Heart right ventricle (tissue), 16 donors: ENCODE data around the gene CRB2. TPM values are rescaled to one million over a fixed set of nuclear protein-coding genes. Genes with fewer than 3 reads are reported as not detected.

ENCODE experiments used
- ATAC-seq, 8 donors: fragments of 200-7000 bp; cut with Tn5 transposase; one replicate each; pipeline ENCODE4 v1.9.1; 2020; ENCODE audit warnings: mild to moderate bottlenecking in 8 of 8, moderate library complexity in 8 of 8, moderate number of reproducible peaks in 1 of 8
- DNase-seq, 2 donors: peaks; one replicate each; pipeline ENCODE4 v3.0.0-alpha.2; 2020
- H3K27ac ChIP-seq, 10 donors: fragments of 200-600 bp; sonication (generic) in 2 of 10; one replicate each; pipeline versions ENCODE4 v1.5.0 to v1.8.0; 2020 to 2022; ENCODE audit warnings: mild to moderate bottlenecking in 3 of 10
- H3K27me3 ChIP-seq, 7 donors: fragments of 200-600 bp; one replicate each; pipeline ENCODE4 v1.8.0; 2021 to 2022; ENCODE audit warnings: mild to moderate bottlenecking in 2 of 7
- H3K36me3 ChIP-seq, 9 donors: fragments of 200-600 bp; sonication (generic) in 1 of 9; one replicate each; pipeline versions ENCODE4 v1.5.0 to v1.8.0; 2020 to 2022; ENCODE audit warnings: mild to moderate bottlenecking in 2 of 9
- H3K4me1 ChIP-seq, 9 donors: fragments of 200-600 bp; sonication (generic) in 1 of 9; one replicate each; pipeline versions ENCODE4 v1.5.0 to v1.8.0; 2020 to 2022; ENCODE audit warnings: mild to moderate bottlenecking in 4 of 9
- H3K4me3 ChIP-seq, 10 donors: fragments of 200-600 bp; sonication (generic) in 2 of 10; one replicate each; pipeline versions ENCODE4 v1.5.0 to v1.8.0; 2020 to 2022; ENCODE audit warnings: mild to moderate bottlenecking in 7 of 10, moderate library complexity in 2 of 10
- H3K9me3 ChIP-seq, 11 donors: fragments of 200-600 bp in 10 of 11; sonication (generic) in 2 of 11; one replicate each; pipeline versions ENCODE4 v1.5.0 to v1.8.0; 2013 to 2022; ENCODE audit warnings: mild to moderate bottlenecking in 2 of 11, control low read depth in 1 of 11, moderate library complexity in 1 of 11
- CTCF ChIP-seq, 9 donors: fragments of 200-600 bp; sonication (generic) in 2 of 9; IDR thresholded peaks; one replicate each; pipeline versions ENCODE4 v1.5.0 to v1.8.0; 2021 to 2022; ENCODE audit warnings: antibody characterized with exemption in 9 of 9, mild to moderate bottlenecking in 5 of 9, moderate library complexity in 1 of 9
- WGBS, 2 donors: extraction: QIAGEN DNeasy Blood & Tissue Kit; methylation state at CpG; one replicate each; pipeline ENCODE4 v1.1.7; 2013; ENCODE audit warnings: inconsistent platforms in 1 of 2; 5-methylcytosine and 5-hydroxymethylcytosine counted together
- intact Hi-C, 10 donors: fragments of 100-400 bp; cut with DNase I; formaldehyde crosslinking; loops; one replicate each; pipeline versions ENCODE4 v1.11.1 to v1.14.2; 2022
- polyA plus RNA-seq, 2 donors: library from polyadenylated mRNA; stranded (reverse); fragments of 200-250 nt; gene quantifications; one replicate each; pipeline ENCODE4 v1.2.3, GENCODE V29; 2013
- total RNA-seq, 10 donors: library from RNA; stranded (reverse); fragmentation: NEBNext Ultra II Directional in 3 of 10; extraction: Animal tissue kit (Norgen Biotek cat#: 25700) in 3 of 10; gene quantifications; one replicate each; pipeline versions ENCODE4 v1.2.1 to v1.2.4, GENCODE V29; 2021 to 2023
- donor health status: Arrhythmogenic right ventricular cardiomyopathy.
- donor health status: ischemic (EF 13 %, LVEDD 7.1; RV severe dilation, severe dysfunction).
- donor health status: healthy with polysubstance abuse.
- donor health status: DM: no; HTN: yes; CAD: no.
- donor health status: DM: no; HTN: no; CAD: no.
- donor health status: ischemic (EF 25% LVEDD 6.9; RV normal size, moderate dysfunction).
- donor health status: ischemic (EF 25% LVEDD 5.7; RV mildly dilated, moderate dysfunction).
- donor health status: healthy.
- donor health status: DM: yes; HTN: yes; CAD: no.
- donor health status: Ischemic cardiomyopathy.
- donor health status: ischemic (EF 35%, LVEDD 5.7; RV mildly dilated, moderate dysfunction).
- donor health status: nonischemic (EF 11% LVEDD 7.7; RV severe dilation, severe dysfunction).
- donor health status: DM: yes; HTN: yes; CAD: no.
- donor health status: PGD.
- donor health status: ischemic (EF 29% LVEDD 5.4; RV normal size, mild dysfunction).
- donor health status: nonischemic (EF 23%, LVEDD 6.1; RV moderate dilation, normal function).

The CRB2 gene
- total and polyA plus RNA-seq, 12 donors = 0.01 to 0.24 (median 0.09) TPM; not detected in 9

GRCh38 chr9:123319541-123320339 is 36.3 kb upstream of the CRB2 start:
- ATAC-seq (no peak), DNase-seq (no peak)
- no peaks in the 10 kb centered on the region for H3K27me3 ChIP-seq
- H3K36me3 ChIP-seq = no peaks in the 10 kb centered on the region
- no peak overlapping the region for H3K4me3 ChIP-seq
- H3K27ac ChIP-seq = no peak overlapping the region
- peaks cover 0 to 24% (median 11%) of the 10 kb centered on the region in 9 donors for H3K4me1 ChIP-seq
- intact Hi-C loops = no loop called here
- WGBS, 2 donors = 78 to 85% methylated on average over 14 of the region's 14 CpGs
- no peak for TF ChIP-seq CTCF (IDR thresholded peaks at IDR 0.05)
- H3K9me3 ChIP-seq = no peaks in the 10 kb centered on the region

- H3K27ac ChIP-seq = no peak overlapping the region
- WGBS, 2 donors = 89 to 93% methylated on average over 5 of the region's 5 CpGs
Observed at GRCh38 chr9:123320814-123321213, 35.2 kb upstream of the CRB2 start.

GRCh38 chr9:123321616-123322272 is 34.3 kb upstream of the CRB2 start:
- no peaks in the 10 kb centered on the region for H3K27me3 ChIP-seq
- ATAC-seq = no peak
- WGBS, 2 donors = 84 to 91% methylated on average over 7 of the region's 7 CpGs
- no peaks in the 10 kb centered on the region for H3K9me3 ChIP-seq
- H3K36me3 ChIP-seq = no peaks in the 10 kb centered on the region
- H3K27ac ChIP-seq = no peak overlapping the region
- TF ChIP-seq CTCF (IDR thresholded peaks at IDR 0.05) = no peak
- peaks cover 0 to 24% (median 11%) of the 10 kb centered on the region in 9 donors for H3K4me1 ChIP-seq
- DNase-seq = no peak
- H3K4me3 ChIP-seq = no peak overlapping the region
- intact Hi-C loops = no loop called here

More at GRCh38 chr9:123320814-123321213, 35.2 kb upstream of the CRB2 start:
- H3K4me1 ChIP-seq = peaks cover 0 to 24% (median 11%) of the 10 kb centered on the region in 9 donors
- intact Hi-C loops = no loop called here
- no peaks in the 10 kb centered on the region for H3K27me3 ChIP-seq
- H3K9me3 ChIP-seq = no peaks in the 10 kb centered on the region
- H3K36me3 ChIP-seq = no peaks in the 10 kb centered on the region
- ATAC-seq = no peak
- no peak for DNase-seq
- H3K4me3 ChIP-seq = no peak overlapping the region
- TF ChIP-seq CTCF (IDR thresholded peaks at IDR 0.05) = no peak

- intact Hi-C loops = no loop called here
- H3K4me3 ChIP-seq = no peak overlapping the region
- WGBS, 2 donors = 36 to 37% methylated on average over 11 of the region's 11 CpGs
- DNase-seq (no peak), ATAC-seq (peak; percentile 41 to 83 (median 72))
- no peak for TF ChIP-seq CTCF (IDR thresholded peaks at IDR 0.05)
- H3K27ac ChIP-seq = peak overlapping the region in 8 of 10 donors; percentile 13 to 52 (median 42)
- no peaks in the 10 kb centered on the region for H3K9me3 ChIP-seq
- no peaks in the 10 kb centered on the region for H3K27me3 ChIP-seq
- no peaks in the 10 kb centered on the region for H3K36me3 ChIP-seq
- peaks cover 0 to 24% (median 11%) of the 10 kb centered on the region in 9 donors for H3K4me1 ChIP-seq
Observed at GRCh38 chr9:123322273-123323195, 33.5 kb upstream of the CRB2 start.
